ENCODE data around the gene PNLIPRP2.

Gene PNLIPRP2

GRCh38 chr10:116657863-116658551 lies 37.3 kb downstream of the PNLIPRP2 start:
- DNase-seq: no peak

GRCh38 chr10:116659049-116659670 lies 38.4 kb downstream of the PNLIPRP2 start:
- no peak for DNase-seq

DNA sequence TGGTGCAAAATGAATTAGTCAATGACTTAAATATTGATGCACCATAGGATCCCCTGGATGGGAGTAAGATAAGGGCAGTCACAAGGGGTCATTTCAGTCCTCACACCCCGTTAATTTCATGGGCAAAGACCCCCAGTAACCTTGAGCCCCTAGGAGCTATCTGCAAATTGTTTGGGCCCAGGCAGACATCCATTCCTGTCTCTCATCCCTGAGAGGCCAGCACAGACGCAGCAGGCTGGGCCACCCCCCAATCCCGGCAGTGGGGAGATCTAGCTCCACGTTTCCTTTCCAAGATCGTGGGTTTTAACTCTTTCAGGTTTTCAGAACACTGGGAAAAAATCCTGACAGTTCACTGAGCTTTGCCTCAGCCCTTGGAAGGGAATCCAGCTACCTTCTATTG lies 40.1 kb downstream of the PNLIPRP2 start:
- DNase-seq: no peak

DNA sequence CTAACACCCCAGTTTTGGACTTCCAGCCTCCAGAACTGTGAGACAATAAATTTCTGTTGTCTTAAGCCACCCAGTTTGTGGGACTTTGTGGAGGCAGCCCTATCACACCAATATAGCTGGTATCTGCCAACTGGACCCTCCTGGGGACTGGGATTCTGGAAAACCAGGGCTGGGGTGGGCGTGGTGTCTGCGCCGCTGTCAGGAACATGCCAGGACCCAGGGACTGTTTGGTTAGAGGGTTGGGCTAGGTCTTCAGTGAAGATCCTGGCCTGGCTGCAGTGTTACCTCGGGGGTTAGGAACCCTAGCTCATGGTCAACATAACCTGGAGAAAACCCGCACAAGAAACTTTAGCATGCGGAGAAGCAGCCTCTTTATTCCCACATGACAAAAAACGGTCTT lies 42.6 kb downstream of the PNLIPRP2 start:
- no peak for DNase-seq

DNA sequence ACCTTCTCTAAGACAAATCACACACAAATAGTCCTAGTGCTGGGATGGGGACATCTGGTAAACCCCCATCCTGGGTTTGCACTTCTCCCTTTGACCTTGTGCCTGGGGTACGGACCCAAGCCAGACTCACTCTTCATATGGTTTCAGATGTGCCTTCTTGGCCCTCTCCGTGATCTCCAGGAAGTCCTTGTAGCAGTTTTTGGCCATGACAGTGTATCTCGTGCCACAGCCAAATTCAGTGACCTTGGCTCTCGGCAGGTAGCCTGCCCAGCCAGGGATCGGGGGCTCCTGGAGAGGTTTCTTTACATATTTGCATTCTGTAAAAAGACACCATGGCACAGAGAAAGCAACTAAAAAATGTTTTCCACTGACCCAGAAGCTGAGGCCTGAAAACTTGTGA lies 43.9 kb downstream of the PNLIPRP2 start:
- no peak for DNase-seq

DNA sequence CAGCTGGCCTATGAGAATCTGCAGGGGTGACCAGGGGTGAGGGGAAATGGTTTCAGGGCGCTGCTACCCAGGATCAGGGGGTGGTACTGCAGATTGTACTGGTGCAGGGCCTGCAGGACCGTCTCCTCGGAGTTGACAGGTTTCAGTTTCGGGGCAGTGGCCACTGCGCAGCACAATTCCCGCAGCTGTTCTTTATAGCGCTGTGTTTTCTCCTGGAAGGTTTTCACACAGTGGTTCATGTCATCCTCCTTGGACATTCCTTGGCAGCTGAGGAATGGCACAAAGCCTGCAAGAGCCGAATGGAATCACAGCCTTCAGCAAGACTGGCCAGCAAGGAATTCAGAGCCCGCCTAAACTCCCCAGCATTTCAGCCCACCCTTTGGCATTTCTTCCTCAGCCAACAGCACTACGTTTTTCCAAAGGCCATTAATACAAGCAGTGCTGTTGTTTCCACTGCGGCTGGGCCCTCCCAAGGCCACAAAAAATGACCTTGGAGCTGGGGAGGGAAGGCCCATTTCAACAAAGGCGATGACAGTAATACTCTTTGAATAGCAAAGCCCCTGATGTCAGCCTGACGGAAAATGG lies 44.9 kb downstream of the PNLIPRP2 start:
- DNase-seq: no peak

- DNase-seq: no peak
Measured at GRCh38 chr10:116667484-116667883, 46.7 kb downstream of the PNLIPRP2 start.

DNA sequence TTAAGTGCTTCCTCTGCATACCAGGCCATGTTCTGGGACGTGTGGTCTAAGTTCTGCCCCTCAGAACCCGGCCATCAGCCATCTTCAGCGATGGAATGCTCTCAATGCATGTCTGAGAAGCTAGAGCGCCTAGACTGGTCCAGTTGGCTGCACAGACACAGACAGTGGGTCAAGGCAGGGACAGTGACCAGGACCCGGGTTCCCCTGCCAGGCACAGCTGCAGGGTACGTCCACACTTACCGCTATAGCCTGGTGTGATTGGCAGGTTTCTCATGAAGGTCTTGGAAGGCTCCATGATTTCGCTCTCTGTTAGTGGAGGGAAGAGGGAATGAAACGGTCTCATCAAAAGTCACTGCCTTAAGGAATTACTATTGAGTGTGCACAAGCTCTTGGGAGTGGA lies 47.3 kb downstream of the PNLIPRP2 start:
- no peak for DNase-seq

- DNase-seq: no peak
Measured at GRCh38 chr10:116668446-116668845, 47.7 kb downstream of the PNLIPRP2 start.

GRCh38 chr10:116669080-116669479 lies 48.3 kb downstream of the PNLIPRP2 start:
- DNase-seq: no peak

DNA sequence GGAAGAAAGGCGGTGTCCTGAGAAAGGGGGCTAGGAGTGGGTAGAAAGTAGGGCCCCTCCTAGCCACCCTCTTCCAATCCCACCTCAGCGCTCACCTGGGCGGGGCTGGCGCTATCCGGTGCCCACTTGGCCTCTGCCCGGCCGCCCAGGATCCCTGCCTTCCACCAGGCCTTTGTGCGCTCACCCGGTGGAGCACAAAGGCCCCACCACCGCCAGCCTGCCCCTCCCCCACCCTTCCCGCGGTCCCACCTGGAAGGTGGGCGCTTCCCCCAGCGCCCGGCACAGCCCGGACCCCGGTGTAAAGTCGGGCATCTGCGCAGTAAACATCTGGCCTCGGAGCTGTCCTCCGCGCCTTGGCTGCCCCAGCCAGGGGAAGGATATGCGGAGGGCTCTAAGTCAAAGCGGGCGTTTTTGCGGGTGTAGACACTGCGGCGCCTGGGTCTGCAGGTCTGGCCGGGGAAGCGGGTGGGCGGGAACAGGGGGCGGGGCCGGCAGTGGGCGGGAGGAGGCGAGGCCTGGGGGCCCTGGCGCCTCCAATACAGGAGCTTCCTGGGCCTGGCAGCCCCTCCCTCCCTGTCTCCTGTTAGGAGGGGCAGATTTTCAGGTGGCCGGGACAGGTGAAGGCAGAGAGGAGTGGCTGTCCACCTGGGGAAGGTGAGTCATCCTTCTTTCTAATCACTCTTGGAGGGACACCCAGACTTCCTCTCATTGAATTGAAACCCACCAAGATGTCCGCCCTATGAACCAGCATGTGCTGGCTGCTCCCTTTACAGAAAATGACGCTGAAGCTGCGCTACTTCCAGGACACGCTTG lies 49.3 kb downstream of the PNLIPRP2 start:
- DNase-seq: no peak

GRCh38 chr10:116670706-116671105 lies 50.0 kb downstream of the PNLIPRP2 start:
- no peak for DNase-seq

DNA sequence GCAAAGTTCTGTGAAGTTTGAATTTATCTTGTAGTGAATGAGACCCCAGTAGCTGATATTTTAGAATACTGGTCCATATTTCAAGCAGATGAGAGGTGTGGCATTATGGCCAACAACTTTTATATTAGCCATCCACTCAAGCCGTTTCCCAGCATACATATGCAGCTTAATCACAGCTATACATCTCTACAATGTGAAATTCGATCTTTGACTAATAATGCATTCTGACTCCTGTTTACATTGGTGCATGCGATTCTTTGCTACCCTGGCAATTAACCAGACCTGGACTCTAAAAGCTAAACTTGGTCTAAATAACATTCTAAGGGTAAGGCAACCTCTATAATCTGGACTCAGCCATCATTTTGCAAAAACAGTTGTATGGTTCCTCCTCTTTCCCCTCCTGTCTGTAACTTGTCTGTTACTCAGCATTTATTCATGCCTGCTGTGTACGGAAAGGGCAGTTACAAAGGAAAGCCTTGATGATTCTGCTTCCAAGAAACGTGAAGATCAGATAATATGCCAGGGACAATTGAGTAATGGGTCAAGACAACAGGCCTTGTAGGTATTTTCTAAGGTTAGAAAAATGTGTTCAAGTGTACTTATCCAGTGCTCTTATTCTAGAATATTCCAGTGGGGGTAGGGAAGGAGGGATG lies 50.6 kb downstream of the PNLIPRP2 start:
- DNase-seq: no peak

GRCh38 chr10:116672891-116673290 lies 52.1 kb downstream of the PNLIPRP2 start:
- no peak for DNase-seq

- DNase-seq: no peak
Measured at GRCh38 chr10:116673866-116674265, 53.1 kb downstream of the PNLIPRP2 start.

GRCh38 chr10:116674901-116675423 lies 54.2 kb downstream of the PNLIPRP2 start:
- DNase-seq: no peak

- DNase-seq: peak; percentile 59
Measured at GRCh38 chr10:116676118-116676517, 55.4 kb downstream of the PNLIPRP2 start.

DNA sequence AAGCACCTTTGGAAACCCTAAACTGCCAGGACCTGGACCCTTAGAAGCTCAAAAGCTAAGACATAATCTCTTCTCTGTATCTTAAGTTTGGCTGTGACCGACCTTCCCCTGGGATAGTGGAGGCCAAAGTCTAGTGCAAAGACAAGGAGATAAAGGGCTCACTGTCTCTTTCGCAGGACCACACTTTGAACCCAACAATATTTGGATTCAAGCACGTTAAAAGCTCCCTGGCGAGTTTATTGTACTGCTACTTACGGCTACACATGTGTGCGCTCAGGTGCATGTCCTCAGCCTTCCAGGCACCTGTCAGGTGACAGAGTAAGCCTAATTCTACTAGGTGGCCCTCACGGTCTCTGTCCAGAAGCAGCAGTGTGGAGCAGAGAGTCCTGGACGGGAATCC lies 55.9 kb downstream of the PNLIPRP2 start:
- DNase-seq: no peak

GRCh38 chr10:116679351-116679750 lies 58.6 kb downstream of the PNLIPRP2 start:
- DNase-seq: no peak

GRCh38 chr10:116683166-116683565 lies 62.4 kb downstream of the PNLIPRP2 start:
- no peak for DNase-seq

- DNase-seq: no peak
Measured at GRCh38 chr10:116683821-116684220, 63.1 kb downstream of the PNLIPRP2 start.

GRCh38 chr10:116684781-116685180 lies 64.0 kb downstream of the PNLIPRP2 start:
- DNase-seq: no peak

DNA sequence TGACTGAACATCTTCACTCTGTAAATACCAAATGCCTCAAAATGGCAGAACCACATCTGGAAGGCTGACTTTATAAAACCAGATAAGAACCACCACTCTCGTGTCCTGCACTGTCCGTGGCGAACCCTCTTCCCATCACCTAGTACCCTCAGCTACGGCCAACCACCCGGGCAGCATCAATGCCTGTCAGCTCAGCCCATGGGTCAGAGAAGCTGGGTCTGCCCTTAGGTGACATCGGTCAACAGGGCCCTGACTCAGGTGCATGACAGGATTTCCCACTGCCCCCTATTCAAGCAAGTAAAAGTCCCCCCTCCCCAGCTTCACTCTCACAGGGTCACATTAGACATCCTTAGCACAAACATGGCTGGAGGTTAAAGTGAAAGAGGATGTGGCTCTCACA lies 65.1 kb downstream of the PNLIPRP2 start:
- DNase-seq: no peak
